H54 (cell line): ENCODE data around the gene NUBP2.

ENCODE experiments used
- DNase-seq: peaks from one replicate; pipeline ENCODE4 v3.0.0; 2011; ENCODE audit warnings: low spot score, mixed read lengths; ENCODE audit not compliant: insufficient read length
- FAIRE-seq: peaks from 3 replicates; lab custom pipeline; 2011; peaks lifted over from hg19 to GRCh38; lab: Jason Lieb, UNC
- POLR2A ChIP-seq: IDR thresholded peaks from 2 replicates; pipeline ENCODE4 v1.6.1; 2011; ENCODE audit warnings: low read depth, mild to moderate bottlenecking, low read length

The NUBP2 gene

GRCh38 chr16:1808691-1809090, 25.9 kb downstream of the NUBP2 start:
- no peak for TF ChIP-seq POLR2A
- DNase-seq (no peak), FAIRE-seq (no peak)

- DNase-seq = no peak
- no peak for FAIRE-seq
- TF ChIP-seq POLR2A = no peak
Measured at GRCh38 chr16:1809281-1809801, 26.6 kb downstream of the NUBP2 start.

- DNase-seq (no peak), FAIRE-seq (no peak)
- no peak for TF ChIP-seq POLR2A
Measured at GRCh38 chr16:1810106-1810505, 27.3 kb downstream of the NUBP2 start.

GRCh38 chr16:1810536-1810935, 27.8 kb downstream of the NUBP2 start:
- FAIRE-seq (no peak), DNase-seq (no peak)
- TF ChIP-seq POLR2A = no peak

GRCh38 chr16:1812732-1813163, 30.0 kb downstream of the NUBP2 start:
- no peak for FAIRE-seq
- no peak for TF ChIP-seq POLR2A
- no peak for DNase-seq

- DNase-seq = no peak
- FAIRE-seq = no peak
- TF ChIP-seq POLR2A = no peak
Measured at GRCh38 chr16:1815461-1815860, 32.7 kb downstream of the NUBP2 start.

- DNase-seq = no peak
- no peak for TF ChIP-seq POLR2A
- FAIRE-seq = no peak
Measured at GRCh38 chr16:1816396-1817275, 33.9 kb downstream of the NUBP2 start.

GRCh38 chr16:1817276-1817589, 34.5 kb downstream of the NUBP2 start:
- DNase-seq (no peak), FAIRE-seq (no peak)
- TF ChIP-seq POLR2A = no peak

GRCh38 chr16:1817716-1818115, 35.0 kb downstream of the NUBP2 start:
- no peak for DNase-seq
- FAIRE-seq = no peak
- no peak for TF ChIP-seq POLR2A

- DNase-seq (no peak), FAIRE-seq (no peak)
- no peak for TF ChIP-seq POLR2A
Measured at GRCh38 chr16:1818204-1818872, 35.6 kb downstream of the NUBP2 start.

GRCh38 chr16:1818873-1819525, 36.2 kb downstream of the NUBP2 start:
- TF ChIP-seq POLR2A = no peak
- FAIRE-seq = no peak

GRCh38 chr16:1819611-1820010, 36.9 kb downstream of the NUBP2 start:
- FAIRE-seq (no peak), DNase-seq (no peak)
- TF ChIP-seq POLR2A = no peak

More at GRCh38 chr16:1818873-1819525, 36.2 kb downstream of the NUBP2 start:
- DNase-seq = no peak

GRCh38 chr16:1820096-1820945, 37.6 kb downstream of the NUBP2 start:
- no peak for TF ChIP-seq POLR2A
- FAIRE-seq = no peak
- DNase-seq = no peak
